Pancreas (tissue), 10 donors: ENCODE data around the gene STMN1. TPM values are rescaled to one million over a fixed set of nuclear protein-coding genes. Genes with fewer than 3 reads are reported as not detected.

Experiments used
- ATAC-seq, 4 donors: fragments of 200-7000 bp; cut with Tn5 transposase; one replicate each; pipeline versions ENCODE4 v1.8.0 to v1.9.1; 2020; ENCODE audit warnings: mild to moderate bottlenecking in 4 of 4, moderate library complexity in 4 of 4
- DNase-seq, 6 donors: peaks; one replicate each; pipeline ENCODE4 v3.0.0-alpha.2; 2020
- FAIRE-seq: peaks from 2 replicates; lab custom pipeline; 2012; peaks lifted over from hg19 to GRCh38; lab: Jason Lieb, UNC
- H3K27ac ChIP-seq, 4 donors: fragments of 200-600 bp; sonication (generic); 1 replicate in 3 of 4; 2 replicates in 1 of 4; pipeline versions ENCODE4 v1.5.0 to v1.8.0; 2020
- H3K27me3 ChIP-seq, 4 donors: fragments of 200-600 bp; one replicate each; pipeline ENCODE4 v1.8.0; 2021
- H3K36me3 ChIP-seq, 3 donors: fragments of 200-600 bp; sonication (generic) in 1 of 3; one replicate each; pipeline versions ENCODE4 v1.5.0 to v1.8.0; 2020 to 2021
- H3K4me1 ChIP-seq, 3 donors: fragments of 200-600 bp; one replicate each; pipeline ENCODE4 v1.8.0; 2021
- H3K4me3 ChIP-seq, 4 donors: fragments of 200-600 bp; sonication (generic) in 2 of 4; one replicate each; pipeline versions ENCODE4 v1.5.0 to v1.8.0; 2020 to 2021
- H3K9me3 ChIP-seq, 4 donors: fragments of 200-600 bp; one replicate each; pipeline ENCODE4 v1.8.0; 2021
- CTCF ChIP-seq, 4 donors: fragments of 200-600 bp; sonication (generic) in 3 of 4; IDR thresholded peaks; one replicate each; pipeline versions ENCODE4 v1.5.0 to v1.8.0; 2021; ENCODE audit warnings: antibody characterized with exemption in 4 of 4
- WGBS, 2 donors: extraction: QIAGEN DNeasy Blood & Tissue Kit; methylation state at CpG; one replicate each; pipeline ENCODE4 v1.1.7; 2013; 5-methylcytosine and 5-hydroxymethylcytosine counted together
- intact Hi-C, 3 donors: fragments of 100-400 bp; cut with DNase I; formaldehyde crosslinking; loops; one replicate each; pipeline versions ENCODE4 v1.11.1 to v1.14.2; 2022
- polyA plus RNA-seq, 2 donors: library from polyadenylated mRNA; stranded (reverse); fragments of 200-250 nt; gene quantifications; one replicate each; pipeline ENCODE4 v1.2.3, GENCODE V29; 2013
- total RNA-seq, 6 donors: library from RNA; stranded (reverse); fragmentation: NEBNext Ultra II Directional in 4 of 6; extraction: Animal tissue kit (Norgen Biotek cat#: 25700) in 4 of 6; gene quantifications; one replicate each; pipeline versions ENCODE4 v1.2.1 to v1.2.4, GENCODE V29; 2021 to 2023
- donor health status: healthy with polysubstance abuse.
- donor health status: DM: no; HTN: no; CAD: no; lungs with moderate emphysema.
- donor health status: DM: no; HTN: no; CAD: no.
- donor health status: control.
- donor health status: control.
- donor health status: Bipolar disorder and iron deficiency.
- donor health status: DM: yes; HTN: yes; CAD: no.
- donor health status: DM: no; HTN: no; CAD: no.
- donor health status: DM: no; HTN: no; CAD: no.
- donor health status: DM: yes; HTN: yes; CAD: no.

Gene STMN1
- total and polyA plus RNA-seq, 8 donors = 3.3 to 58.0 (median 14.0) TPM

- Histone ChIP-seq H3K27me3 (no peaks in the 10 kb centered on the region), H3K4me1 (no peaks in the 10 kb centered on the region), H3K27ac (no peak overlapping the region), H3K9me3 (no peaks in the 10 kb centered on the region), H3K4me3 (no peak overlapping the region), H3K36me3 (no peaks in the 10 kb centered on the region)
- 69 to 83% methylated on average over 5 of the region's 5 CpGs for WGBS, 2 donors
- FAIRE-seq (no peak), ATAC-seq (no peak), DNase-seq (no peak)
- intact Hi-C loops = no loop called here
- no peak for TF ChIP-seq CTCF (IDR thresholded peaks at IDR 0.05)
Measured at GRCh38 chr1:25912076-25912831, 6.0 kb upstream of the STMN1 start.

- no peak for DNase-seq
- intact Hi-C loops = no loop called here
Measured at GRCh38 chr1:25911162-25911561, 4.9 kb upstream of the STMN1 start.

GRCh38 chr1:25909040-25909439 is 2.8 kb upstream of the STMN1 start:
- Histone ChIP-seq H3K36me3 (no peaks in the 10 kb centered on the region), H3K4me1 (peaks cover 0 to 9% (median 8%) of the 10 kb centered on the region in 3 donors), H3K4me3 (no peak overlapping the region), H3K9me3 (no peaks in the 10 kb centered on the region), H3K27ac (no peak overlapping the region), H3K27me3 (no peaks in the 10 kb centered on the region)
- WGBS, 2 donors = 39 to 49% methylated on average over 10 of the region's 10 CpGs
- no peak for FAIRE-seq
- intact Hi-C loops = loop anchor here in 1 of 3 donors (5.0 kb wide), 1 partner anchor 83 kb away; no protein-coding TSS in a partner anchor
- DNase-seq = no peak
- no peak for ATAC-seq
- TF ChIP-seq CTCF (IDR thresholded peaks at IDR 0.05) = no peak

More at GRCh38 chr1:25911162-25911561, 4.9 kb upstream of the STMN1 start:
- no peak for TF ChIP-seq CTCF (IDR thresholded peaks at IDR 0.05)
- no peak overlapping the region for H3K4me3 ChIP-seq
- FAIRE-seq (no peak), ATAC-seq (no peak)
- no peaks in the 10 kb centered on the region for H3K36me3 ChIP-seq
- no peak overlapping the region for H3K27ac ChIP-seq
- H3K9me3 ChIP-seq = no peaks in the 10 kb centered on the region
- H3K4me1 ChIP-seq = no peaks in the 10 kb centered on the region
- H3K27me3 ChIP-seq = no peaks in the 10 kb centered on the region

- no peak for TF ChIP-seq CTCF (IDR thresholded peaks at IDR 0.05)
- Histone ChIP-seq H3K27ac (no peak overlapping the region), H3K9me3 (no peaks in the 10 kb centered on the region), H3K4me1 (peaks cover 0 to 9% (median 8%) of the 10 kb centered on the region in 3 donors), H3K27me3 (no peaks in the 10 kb centered on the region), H3K36me3 (no peaks in the 10 kb centered on the region), H3K4me3 (no peak overlapping the region)
- intact Hi-C loops = loop anchor here in 1 of 3 donors (5.0 kb wide), 1 partner anchor 84 kb away; no protein-coding TSS in a partner anchor
- DNase-seq (no peak), ATAC-seq (no peak), FAIRE-seq (no peak)
- 61 to 84% methylated on average over 1 of the region's 1 CpG for WGBS, 2 donors
Measured at GRCh38 chr1:25908161-25908560, 1.9 kb upstream of the STMN1 start.

- ATAC-seq (no peak), DNase-seq (no peak), FAIRE-seq (no peak)
- Histone ChIP-seq H3K4me1 (peaks cover 0 to 9% (median 8%) of the 10 kb centered on the region in 3 donors), H3K9me3 (no peaks in the 10 kb centered on the region), H3K27ac (no peak overlapping the region), H3K27me3 (no peaks in the 10 kb centered on the region), H3K4me3 (no peak overlapping the region), H3K36me3 (no peaks in the 10 kb centered on the region)
- no peak for TF ChIP-seq CTCF (IDR thresholded peaks at IDR 0.05)
- 78 to 80% methylated on average over 6 of the region's 6 CpGs for WGBS, 2 donors
- intact Hi-C loops = loop anchor here in 1 of 3 donors (5.0 kb wide), 1 partner anchor 85 kb away; no protein-coding TSS in a partner anchor
Measured at GRCh38 chr1:25907601-25908000, 1.4 kb upstream of the STMN1 start.
